ENCODE results near the gene EXD2. TPM values are rescaled to one million over a fixed set of nuclear protein-coding genes. Genes with fewer than 3 reads are reported as not detected.
"Not testable (repeated sequence)": the region's sequence is repeated elsewhere in the genome, so short reads cannot be mapped to it uniquely, and the experiment has no call there.

EXD2 gene
- total RNA-seq, 1 donor from 2014 or later: 6.6 TPM

- no peak for DNase-seq (ENCODE audit: low spot score)
- Mint-ChIP-seq H3K27ac (no peak overlapping the region), H3K4me3 (ENCODE audit: low read depth) (no peak overlapping the region), H3K27me3 (ENCODE audit: low read depth) (peaks cover 57% of the 10 kb centered on the region), H3K36me3 (ENCODE audit: low read depth) (no peaks in the 10 kb centered on the region), H3K4me1 (ENCODE audit: low read depth) (peaks cover 4% of the 10 kb centered on the region), H3K9me3 (no peaks in the 10 kb centered on the region)
- intact Hi-C loops (cut with micrococcal nuclease): no loop called here
Measured at GRCh38 chr14:69156224-69156623, 35.1 kb upstream of the EXD2 start.

DNA sequence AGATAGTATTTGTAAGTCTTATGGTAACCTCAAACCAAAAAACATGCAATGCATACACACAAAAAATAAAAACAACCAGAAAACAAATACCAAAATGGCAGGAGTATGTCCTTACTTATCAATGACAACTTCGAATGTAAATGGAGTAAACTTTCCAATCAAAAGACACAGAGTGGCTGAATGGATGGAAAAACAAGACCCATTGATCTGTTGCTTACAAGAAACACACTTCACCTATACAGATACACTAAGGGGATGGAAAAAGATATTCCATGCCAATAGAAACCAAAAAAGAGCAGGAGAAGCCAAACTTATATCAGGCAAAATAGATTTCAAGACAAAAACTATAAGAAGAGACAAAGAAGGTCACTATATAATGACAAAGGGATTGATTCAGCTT, 29.7 kb upstream of the EXD2 start:
- no peak for DNase-seq (ENCODE audit: low spot score)
- Mint-ChIP-seq H3K27me3 (ENCODE audit: low read depth) (peaks cover 67% of the 10 kb centered on the region), H3K36me3 (ENCODE audit: low read depth) (no peaks in the 10 kb centered on the region), H3K9me3 (peaks cover 6% of the 10 kb centered on the region), H3K27ac (no peak overlapping the region), H3K4me3 (ENCODE audit: low read depth) (no peak overlapping the region), H3K4me1 (ENCODE audit: low read depth) (no peaks in the 10 kb centered on the region)
- intact Hi-C loops (cut with micrococcal nuclease): no loop called here

GRCh38 chr14:69165787-69166186, 25.5 kb upstream of the EXD2 start:
- H3K4me3 Mint-ChIP-seq (ENCODE audit: low read depth); DNase-seq (ENCODE audit: low spot score); H3K36me3 Mint-ChIP-seq (ENCODE audit: low read depth); intact Hi-C loops (cut with micrococcal nuclease); H3K27ac Mint-ChIP-seq; H3K9me3 Mint-ChIP-seq; H3K4me1 Mint-ChIP-seq (ENCODE audit: low read depth): not testable (repeated sequence)
- H3K27me3 Mint-ChIP-seq (ENCODE audit: low read depth): peaks cover 41% of the 10 kb centered on the region

- H3K9me3 Mint-ChIP-seq: no peaks in the 10 kb centered on the region
- H3K27me3 Mint-ChIP-seq (ENCODE audit: low read depth): peaks cover 8% of the 10 kb centered on the region
- no peaks in the 10 kb centered on the region for H3K4me1 Mint-ChIP-seq (ENCODE audit: low read depth)
- intact Hi-C loops (cut with micrococcal nuclease): no loop called here
- no peak overlapping the region for H3K4me3 Mint-ChIP-seq (ENCODE audit: low read depth)
- DNase-seq (ENCODE audit: low spot score): no peak
- no peak overlapping the region for H3K27ac Mint-ChIP-seq
- H3K36me3 Mint-ChIP-seq (ENCODE audit: low read depth): no peaks in the 10 kb centered on the region
Measured at GRCh38 chr14:69170839-69171238, 20.5 kb upstream of the EXD2 start.

DNA sequence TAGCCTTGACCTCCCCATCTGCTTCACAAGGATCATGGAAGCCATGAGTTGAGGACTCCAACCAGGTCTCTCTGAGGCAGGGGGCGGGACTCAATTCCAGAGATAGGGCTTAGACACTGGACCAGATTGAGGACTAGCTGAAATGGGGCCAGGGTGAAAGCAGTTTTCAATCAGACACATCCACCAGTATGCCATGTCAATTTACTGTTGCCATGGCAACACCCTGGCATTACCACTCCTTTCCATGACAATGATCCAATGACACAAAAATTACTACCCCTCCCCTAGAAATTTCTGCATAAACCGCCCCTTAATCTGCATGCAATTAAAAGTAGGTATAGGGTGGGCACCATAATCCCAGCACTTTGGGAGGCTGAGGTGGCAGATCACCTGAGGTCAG, 19.7 kb upstream of the EXD2 start:
- Mint-ChIP-seq H3K27me3 (ENCODE audit: low read depth) (peaks cover 8% of the 10 kb centered on the region), H3K27ac (no peak overlapping the region), H3K4me1 (ENCODE audit: low read depth) (no peaks in the 10 kb centered on the region), H3K9me3 (no peaks in the 10 kb centered on the region), H3K4me3 (ENCODE audit: low read depth) (no peak overlapping the region), H3K36me3 (ENCODE audit: low read depth) (no peaks in the 10 kb centered on the region)
- intact Hi-C loops (cut with micrococcal nuclease): no loop called here
- DNase-seq (ENCODE audit: low spot score): no peak

DNA sequence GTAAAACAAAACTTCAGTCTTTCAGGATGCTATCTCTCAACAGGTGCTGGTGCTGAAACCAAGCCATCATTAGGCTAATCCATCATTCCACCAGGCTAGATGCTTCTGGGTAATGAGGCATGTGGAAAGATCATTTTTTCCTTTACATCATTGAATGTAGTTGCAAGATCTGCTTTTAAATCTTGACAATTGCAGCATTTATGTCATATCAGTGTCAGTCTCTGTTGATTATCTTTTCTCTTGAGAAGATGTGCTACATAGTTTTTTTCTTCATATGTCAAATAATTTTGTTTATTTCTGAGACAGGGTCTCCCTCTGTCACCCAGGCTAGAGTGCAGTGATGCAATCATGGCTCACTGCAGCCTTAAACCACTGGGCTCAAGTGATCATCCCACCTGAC, 16.2 kb upstream of the EXD2 start:
- Mint-ChIP-seq H3K36me3 (ENCODE audit: low read depth) (no peaks in the 10 kb centered on the region), H3K4me3 (ENCODE audit: low read depth) (no peak overlapping the region), H3K4me1 (ENCODE audit: low read depth) (no peaks in the 10 kb centered on the region), H3K27me3 (ENCODE audit: low read depth) (peaks cover 5% of the 10 kb centered on the region), H3K27ac (no peak overlapping the region), H3K9me3 (no peaks in the 10 kb centered on the region)
- intact Hi-C loops (cut with micrococcal nuclease): no loop called here
- DNase-seq (ENCODE audit: low spot score): no peak

GRCh38 chr14:69181491-69181890, 9.8 kb upstream of the EXD2 start:
- no peak for DNase-seq (ENCODE audit: low spot score)
- Mint-ChIP-seq H3K36me3 (ENCODE audit: low read depth) (no peaks in the 10 kb centered on the region), H3K27ac (no peak overlapping the region), H3K4me1 (ENCODE audit: low read depth) (no peaks in the 10 kb centered on the region), H3K4me3 (ENCODE audit: low read depth) (no peak overlapping the region), H3K27me3 (ENCODE audit: low read depth) (peaks cover 12% of the 10 kb centered on the region), H3K9me3 (no peaks in the 10 kb centered on the region)
- intact Hi-C loops (cut with micrococcal nuclease): no loop called here

- H3K27ac Mint-ChIP-seq; H3K9me3 Mint-ChIP-seq; DNase-seq (ENCODE audit: low spot score); H3K36me3 Mint-ChIP-seq (ENCODE audit: low read depth); H3K4me3 Mint-ChIP-seq (ENCODE audit: low read depth); H3K4me1 Mint-ChIP-seq (ENCODE audit: low read depth); intact Hi-C loops (cut with micrococcal nuclease): not testable (repeated sequence)
- H3K27me3 Mint-ChIP-seq (ENCODE audit: low read depth): peaks cover 13% of the 10 kb centered on the region
Measured at GRCh38 chr14:69182580-69182979, 8.7 kb upstream of the EXD2 start.

- H3K27me3 Mint-ChIP-seq (ENCODE audit: low read depth): peaks cover 17% of the 10 kb centered on the region
- no peaks in the 10 kb centered on the region for H3K36me3 Mint-ChIP-seq (ENCODE audit: low read depth)
- intact Hi-C loops (cut with micrococcal nuclease): no loop called here
- no peaks in the 10 kb centered on the region for H3K9me3 Mint-ChIP-seq
- H3K4me1 Mint-ChIP-seq (ENCODE audit: low read depth): no peaks in the 10 kb centered on the region
- no peak overlapping the region for H3K4me3 Mint-ChIP-seq (ENCODE audit: low read depth)
- no peak overlapping the region for H3K27ac Mint-ChIP-seq
- no peak for DNase-seq (ENCODE audit: low spot score)
Measured at GRCh38 chr14:69183735-69184134, 7.6 kb upstream of the EXD2 start.

GRCh38 chr14:69190191-69190590, 1.1 kb upstream of the EXD2 start:
- no peak for DNase-seq (ENCODE audit: low spot score)
- intact Hi-C loops (cut with micrococcal nuclease): loop anchor here (2.0 kb wide), 1 partner anchor 61 kb away; no protein-coding TSS in a partner anchor
- Mint-ChIP-seq H3K4me1 (ENCODE audit: low read depth) (peaks cover 19% of the 10 kb centered on the region), H3K9me3 (no peaks in the 10 kb centered on the region), H3K27me3 (ENCODE audit: low read depth) (peaks cover 11% of the 10 kb centered on the region), H3K27ac (no peak overlapping the region), H3K36me3 (ENCODE audit: low read depth) (no peaks in the 10 kb centered on the region), H3K4me3 (ENCODE audit: low read depth) (no peak overlapping the region)

DNA sequence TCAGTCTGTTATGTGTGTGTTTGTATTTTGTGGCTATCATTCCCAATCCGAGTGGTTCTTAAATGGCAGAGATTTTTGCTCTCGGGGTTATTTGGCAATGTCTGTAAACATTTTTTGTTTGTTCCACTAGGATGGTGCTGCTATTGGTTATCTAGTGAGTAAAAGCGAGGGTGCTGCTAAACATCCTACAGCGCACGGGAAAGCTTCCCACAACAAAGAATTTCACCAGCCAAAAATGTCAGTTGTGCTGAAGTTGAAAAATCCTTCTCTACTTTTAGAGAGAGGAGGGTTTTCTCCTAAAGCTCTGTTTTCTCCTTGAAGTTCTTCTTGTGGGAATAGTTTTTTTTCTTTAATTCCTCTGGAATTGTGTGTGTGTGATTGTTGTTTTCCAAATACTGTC, 2.4 kb downstream of the EXD2 start:
- H3K4me1 Mint-ChIP-seq (ENCODE audit: low read depth): peaks cover 19% of the 10 kb centered on the region
- no peak overlapping the region for H3K27ac Mint-ChIP-seq
- DNase-seq (ENCODE audit: low spot score): no peak
- no peaks in the 10 kb centered on the region for H3K36me3 Mint-ChIP-seq (ENCODE audit: low read depth)
- H3K4me3 Mint-ChIP-seq (ENCODE audit: low read depth): no peak overlapping the region
- no peaks in the 10 kb centered on the region for H3K9me3 Mint-ChIP-seq
- peaks cover 5% of the 10 kb centered on the region for H3K27me3 Mint-ChIP-seq (ENCODE audit: low read depth)
- intact Hi-C loops (cut with micrococcal nuclease): no loop called here

DNA sequence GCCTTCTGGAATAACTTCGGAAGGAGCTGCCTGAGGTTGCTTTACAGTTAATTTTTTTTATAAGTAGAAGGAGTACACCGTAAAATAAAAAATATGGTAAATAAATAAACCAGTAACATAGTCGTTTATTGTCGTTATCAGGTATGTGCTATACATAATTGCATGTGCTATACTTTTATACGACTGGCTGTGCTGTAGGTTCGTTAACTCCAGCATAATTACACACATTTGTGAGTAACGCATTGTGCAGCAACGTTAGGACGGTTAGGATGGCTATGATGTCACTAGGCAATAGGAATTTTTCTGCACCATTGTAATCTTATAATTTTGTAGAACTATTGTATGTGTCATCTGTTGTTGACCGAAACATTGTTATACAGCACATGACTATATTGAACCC, 8.5 kb downstream of the EXD2 start:
- no peak for DNase-seq (ENCODE audit: low spot score)
- intact Hi-C loops (cut with micrococcal nuclease): no loop called here
- no peak overlapping the region for H3K27ac Mint-ChIP-seq
- H3K4me1 Mint-ChIP-seq (ENCODE audit: low read depth): no peaks in the 10 kb centered on the region
- H3K27me3 Mint-ChIP-seq (ENCODE audit: low read depth): no peaks in the 10 kb centered on the region
- H3K4me3 Mint-ChIP-seq (ENCODE audit: low read depth): no peak overlapping the region
- H3K9me3 Mint-ChIP-seq: no peaks in the 10 kb centered on the region
- no peaks in the 10 kb centered on the region for H3K36me3 Mint-ChIP-seq (ENCODE audit: low read depth)

DNA sequence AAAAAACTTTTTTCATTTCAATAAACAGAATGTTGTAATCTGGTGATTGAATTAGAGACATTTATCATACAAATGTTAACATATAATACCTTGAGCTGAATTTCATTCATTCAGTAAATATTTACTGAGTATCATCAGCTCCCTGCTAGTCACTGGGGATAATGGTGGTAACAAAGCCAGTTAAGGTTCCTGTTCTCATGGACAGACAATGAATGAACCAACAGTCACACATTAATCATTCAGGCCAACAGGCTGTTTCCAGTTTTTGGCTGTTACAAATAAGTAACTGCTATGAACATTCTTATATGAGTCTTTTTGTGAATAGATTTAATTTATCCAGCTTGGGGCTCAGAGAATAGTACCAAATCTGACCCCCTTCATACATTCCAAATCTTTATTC, 13.5 kb downstream of the EXD2 start:
- intact Hi-C loops (cut with micrococcal nuclease): no loop called here

DNA sequence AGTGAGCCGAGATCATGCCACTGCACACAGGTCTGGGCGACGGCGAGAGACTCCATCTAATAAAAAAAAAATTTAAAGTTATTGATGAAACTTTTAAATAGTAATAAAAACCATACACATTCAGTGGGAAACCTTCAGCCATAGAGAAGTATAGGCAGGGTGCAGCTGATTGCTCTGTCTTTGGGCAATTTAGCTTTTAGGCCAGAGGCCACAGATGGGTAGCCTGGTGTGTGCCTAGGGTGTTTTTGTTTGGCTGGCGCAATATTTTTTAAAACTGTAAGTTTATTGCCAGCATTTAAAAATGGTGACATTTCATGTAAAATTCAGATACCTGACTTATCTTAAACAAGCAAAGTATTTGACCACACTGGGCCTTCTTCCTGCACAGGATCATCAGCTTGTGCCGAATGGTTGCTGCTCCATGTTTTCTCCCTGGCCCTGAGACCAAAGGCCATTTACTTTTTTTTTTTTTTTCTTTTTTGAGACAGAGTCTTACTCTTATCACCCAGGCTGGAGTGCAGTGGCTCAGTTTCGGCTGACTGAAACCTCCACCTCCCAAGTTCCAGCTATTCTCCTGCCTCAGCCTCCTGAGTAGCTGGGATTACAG, 16.2 kb downstream of the EXD2 start:
- H3K4me3 Mint-ChIP-seq (ENCODE audit: low read depth): no peak overlapping the region
- peaks cover 4% of the 10 kb centered on the region for H3K4me1 Mint-ChIP-seq (ENCODE audit: low read depth)
- no peaks in the 10 kb centered on the region for H3K9me3 Mint-ChIP-seq
- intact Hi-C loops (cut with micrococcal nuclease): no loop called here
- no peaks in the 10 kb centered on the region for H3K27me3 Mint-ChIP-seq (ENCODE audit: low read depth)
- no peak for DNase-seq (ENCODE audit: low spot score)
- H3K36me3 Mint-ChIP-seq (ENCODE audit: low read depth): no peaks in the 10 kb centered on the region
- no peak overlapping the region for H3K27ac Mint-ChIP-seq

More for the DNA sequence above, 13.5 kb downstream of the EXD2 start:
- no peak overlapping the region for H3K27ac Mint-ChIP-seq
- no peak overlapping the region for H3K4me3 Mint-ChIP-seq (ENCODE audit: low read depth)
- DNase-seq (ENCODE audit: low spot score): no peak
- no peaks in the 10 kb centered on the region for H3K27me3 Mint-ChIP-seq (ENCODE audit: low read depth)
- no peaks in the 10 kb centered on the region for H3K36me3 Mint-ChIP-seq (ENCODE audit: low read depth)
- peaks cover 4% of the 10 kb centered on the region for H3K4me1 Mint-ChIP-seq (ENCODE audit: low read depth)
- H3K9me3 Mint-ChIP-seq: no peaks in the 10 kb centered on the region

Measured in activated T-helper 2 cell treated with anti-CD3 and anti-CD28 coated beads, Interferon-gamma antibody, Interleukin-2, Interleukin-4, amounts not matched to agents 10 μg/mL and 5 μg/mL and 100 μg/mL, durations not matched to agents 14 hours and 24 hours and 36 hours (primary cell).